H1 (cell line): Measurements from ENCODE around the gene KLHL35. TPM values are rescaled to one million over a fixed set of nuclear protein-coding genes. Genes with fewer than 3 reads are reported as not detected.

Experiments
- BACH1 ChIP-seq: IDR thresholded peaks from 2 replicates; pipeline ENCODE4 v1.6.1; 2012; ENCODE audit warnings: low read length, improper control_type of control experiment
- BCL11A ChIP-seq, 2 experiments: IDR thresholded peaks; one replicate each; pipeline ENCODE4 v1.6.1; 2011; ENCODE audit warnings: low read depth in 2 of 2, low read length in 2 of 2, mild to moderate bottlenecking in 2 of 2
- CBX8 ChIP-seq: fragments of 300-800, 300-1000 bp; sonication (generic); IDR thresholded peaks from 2 replicates; pipeline ENCODE4 v1.7.1; 2016; ENCODE audit warnings: low read depth, low read length, borderline replicate concordance
- CTBP2 ChIP-seq: IDR thresholded peaks from 2 replicates; pipeline ENCODE4 v1.7.0; 2011; ENCODE audit warnings: borderline replicate concordance, mild to moderate bottlenecking, moderate library complexity, mixed read lengths, low read length; ENCODE audit not compliant: insufficient read depth, insufficient read length
- EGR1 ChIP-seq: IDR thresholded peaks from 2 replicates; pipeline ENCODE4 v1.6.1; 2011; ENCODE audit warnings: low read depth, low read length, borderline replicate concordance
- EZH2 ChIP-seq: fragments of 200-600 bp; sonication (generic); IDR thresholded peaks from 2 replicates; pipeline ENCODE4 v1.7.1; 2012; ENCODE audit warnings: low read depth, mild to moderate bottlenecking, moderate library complexity, low read length, inconsistent platforms; ENCODE audit not compliant: severe bottlenecking
- HDAC2 ChIP-seq, 2 experiments: fragments of 300-600 bp in 1 of 2; sonication (generic) in 1 of 2; IDR thresholded peaks; 2 replicates each; pipeline ENCODE4 v1.6.1; 2011 to 2012; ENCODE audit warnings: low read depth in 2 of 2, low read length in 2 of 2, mild to moderate bottlenecking in 2 of 2, moderate library complexity in 2 of 2, borderline replicate concordance in 1 of 2, inconsistent platforms in 1 of 2
- JUN ChIP-seq: IDR thresholded peaks from 2 replicates; pipeline ENCODE4 v1.6.1; 2011; ENCODE audit warnings: low read depth, mild to moderate bottlenecking, improper control_type of control experiment, low read length
- JUND ChIP-seq: IDR thresholded peaks from 2 replicates; pipeline ENCODE4 v1.6.1; 2011; ENCODE audit warnings: mild to moderate bottlenecking, improper control_type of control experiment, low read length
- MAFK ChIP-seq: IDR thresholded peaks from 2 replicates; pipeline ENCODE4 v1.6.1; 2012; ENCODE audit warnings: low read depth, mild to moderate bottlenecking, improper control_type of control experiment, low read length
- NANOG ChIP-seq: IDR thresholded peaks from 2 replicates; pipeline ENCODE4 v1.6.1; 2011; ENCODE audit warnings: low read length, low read depth, mild to moderate bottlenecking, inconsistent platforms; ENCODE audit not compliant: insufficient read depth, poor library complexity, severe bottlenecking
- PHF8 ChIP-seq: fragments of 200-600 bp; sonication (generic); conservative IDR thresholded peaks from 2 replicates; pipeline ENCODE4 v1.7.1; 2012; ENCODE audit warnings: low read depth, mild to moderate bottlenecking, inconsistent platforms, low read length, moderate library complexity
- POLR2AphosphoS5 ChIP-seq: IDR thresholded peaks from 2 replicates; pipeline ENCODE4 v1.6.1; 2011; ENCODE audit warnings: low read depth, low read length
- POU5F1 ChIP-seq: IDR thresholded peaks from 2 replicates; pipeline ENCODE4 v1.6.1; 2011; ENCODE audit warnings: low read depth, mild to moderate bottlenecking, low read length, moderate library complexity
- RBBP5 ChIP-seq: IDR thresholded peaks from 2 replicates; pipeline ENCODE4 v1.7.1; 2012; ENCODE audit warnings: low read depth, mild to moderate bottlenecking, inconsistent platforms, low read length, moderate library complexity, borderline replicate concordance
- RFX5 ChIP-seq: IDR thresholded peaks from 2 replicates; pipeline ENCODE4 v1.6.1; 2011; ENCODE audit warnings: low read depth, low read length, improper control_type of control experiment, borderline replicate concordance
- RNF2 ChIP-seq: fragments of 200-900, 300-1000 bp; sonication (generic); IDR thresholded peaks from 2 replicates; pipeline ENCODE4 v1.7.1; 2016; ENCODE audit warnings: borderline replicate concordance, low read depth, mild to moderate bottlenecking, antibody characterized with exemption, low read length; ENCODE audit not compliant: poor library complexity, severe bottlenecking; ENCODE audit errors: missing control alignments
- SRF ChIP-seq: IDR thresholded peaks from 2 replicates; pipeline ENCODE4 v1.6.1; 2011; ENCODE audit warnings: mild to moderate bottlenecking, low read depth, low read length, moderate library complexity
- TBP ChIP-seq: IDR thresholded peaks from 2 replicates; pipeline ENCODE4 v1.6.1; 2011; ENCODE audit warnings: low read depth, low read length, improper control_type of control experiment
- polyA plus RNA-seq, 7 experiments: library from polyadenylated mRNA; depleted of rRNA in 3 of 7; stranded (reverse) in 5 of 7; unstranded in 2 of 7; fragments of >200 nt in 5 of 7; fragments of 200-250 nt in 2 of 7; gene quantifications; 1 replicate in 5 of 7; 2 replicates in 1 of 7; 4 replicates in 1 of 7; pipeline versions ENCODE4 v1.2.1 to v1.2.3, GENCODE V29; 2011 to 2013; ENCODE audit warnings: missing spikeins in 2 of 7, mixed read lengths in 2 of 7
- total RNA-seq: library from RNA; stranded (reverse); fragmentation: NEBNext Ultra II Directional; extraction: Animal tissue kit (Norgen Biotek cat#: 25700); gene quantifications from 2 replicates; pipeline ENCODE4 v1.2.1, GENCODE V29; 2021
- TF ChIP-seq, protein P1 (sequence below): IDR thresholded peaks from 2 replicates; pipeline ENCODE4 v1.6.1; 2011; ENCODE audit warnings: low read depth, mild to moderate bottlenecking, low read length; ENCODE audit not compliant: insufficient read depth
- TF ChIP-seq, protein P2 (sequence below): IDR thresholded peaks from 2 replicates; pipeline ENCODE4 v1.6.1; 2012; ENCODE audit warnings: inconsistent platforms
- TF ChIP-seq, protein P3 (sequence below): IDR thresholded peaks from 2 replicates; pipeline ENCODE4 v1.6.1; 2012; ENCODE audit warnings: inconsistent platforms

KLHL35 gene
- total and polyA plus RNA-seq, 2 of the 8 experiments (the other 6 are each of a cell fraction or from before 2014, with no cell fraction given) = 0.35 to 0.41 TPM

DNA sequence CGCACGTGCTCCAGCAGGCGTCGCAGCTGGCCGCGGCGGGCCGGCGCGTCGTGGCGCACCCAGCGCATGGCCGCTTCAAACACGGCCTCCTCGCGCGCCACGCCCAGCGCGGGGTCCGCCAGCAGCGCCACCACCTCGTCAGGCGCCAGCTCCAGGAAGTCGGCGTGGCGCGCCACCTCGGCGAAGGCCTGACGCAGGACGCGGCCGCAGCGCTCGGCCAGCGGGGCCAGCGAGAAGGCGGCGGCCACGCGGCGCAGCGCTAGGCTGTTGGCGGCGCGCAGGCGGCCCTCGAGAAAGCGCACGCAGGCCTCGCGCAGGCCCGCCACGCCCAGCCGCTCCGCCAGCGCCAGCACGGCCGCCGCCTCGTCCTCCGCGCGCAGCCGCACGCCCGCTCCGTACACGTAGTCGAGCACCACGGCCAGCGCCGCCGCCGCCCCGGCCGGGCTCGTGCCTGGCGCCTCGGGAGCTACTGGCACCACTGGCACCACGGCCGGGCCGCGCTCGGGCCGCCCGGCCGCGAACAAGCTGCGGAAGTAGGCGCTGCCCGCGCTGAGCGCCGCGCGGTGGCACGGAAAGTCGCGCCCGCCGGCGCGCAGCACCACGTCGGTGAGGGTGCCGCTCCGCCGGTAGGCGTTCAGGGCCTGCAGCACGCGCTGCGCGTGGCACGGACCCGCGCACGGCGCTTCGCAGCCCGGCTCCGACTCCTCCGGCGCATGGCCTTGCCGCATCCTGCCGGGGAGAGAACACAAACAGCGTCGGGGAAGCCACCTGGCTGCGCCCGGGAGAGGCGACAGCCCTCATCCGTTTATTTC is 2.9 kb downstream of the KLHL35 start (continued):
- TF ChIP-seq POLR2AphosphoS5 = no peak
- TF ChIP-seq POU5F1 = no peak
- no peak for TF ChIP-seq BACH1
- TF ChIP-seq SRF = no peak
- no peak for TF ChIP-seq RFX5
- TF ChIP-seq PHF8 = no peak
- TF ChIP-seq, protein P1, sequence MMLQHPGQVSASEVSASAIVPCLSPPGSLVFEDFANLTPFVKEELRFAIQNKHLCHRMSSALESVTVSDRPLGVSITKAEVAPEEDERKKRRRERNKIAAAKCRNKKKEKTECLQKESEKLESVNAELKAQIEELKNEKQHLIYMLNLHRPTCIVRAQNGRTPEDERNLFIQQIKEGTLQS = no peak
- no peak for TF ChIP-seq JUN
- TF ChIP-seq HDAC2 (IDR thresholded peaks at IDR 0.05; ENCODE audit: borderline replicate concordance in 1 of 2, low read depth in 2 of 2, low read length in 2 of 2) = no peak
- TF ChIP-seq, protein P2, sequence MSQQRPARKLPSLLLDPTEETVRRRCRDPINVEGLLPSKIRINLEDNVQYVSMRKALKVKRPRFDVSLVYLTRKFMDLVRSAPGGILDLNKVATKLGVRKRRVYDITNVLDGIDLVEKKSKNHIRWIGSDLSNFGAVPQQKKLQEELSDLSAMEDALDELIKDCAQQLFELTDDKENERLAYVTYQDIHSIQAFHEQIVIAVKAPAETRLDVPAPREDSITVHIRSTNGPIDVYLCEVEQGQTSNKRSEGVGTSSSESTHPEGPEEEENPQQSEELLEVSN = peak; percentile 83
- TF ChIP-seq CTBP2 = no peak
- no peak for TF ChIP-seq TBP
- TF ChIP-seq JUND = no peak
- TF ChIP-seq BCL11A (IDR thresholded peaks at IDR 0.05; ENCODE audit: low read depth in 2 of 2, low read length in 2 of 2) = no peak
- no peak for TF ChIP-seq MAFK
- TF ChIP-seq CBX8 = no peak
- no peak for TF ChIP-seq NANOG
- TF ChIP-seq RBBP5 = no peak
- TF ChIP-seq EGR1 = no peak
- TF ChIP-seq, protein P3, sequence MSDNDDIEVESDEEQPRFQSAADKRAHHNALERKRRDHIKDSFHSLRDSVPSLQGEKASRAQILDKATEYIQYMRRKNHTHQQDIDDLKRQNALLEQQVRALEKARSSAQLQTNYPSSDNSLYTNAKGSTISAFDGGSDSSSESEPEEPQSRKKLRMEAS = peak; percentile 99
- peak; percentile 89 for TF ChIP-seq EZH2
- TF ChIP-seq RNF2 = peak; percentile 25
